GM13977 (cell line): ENCODE data around the gene PDPR.
"Not testable (repeated sequence)": the region's sequence is repeated elsewhere in the genome, so short reads cannot be mapped to it uniquely, and the experiment has no call there.

Source experiments
- DNase-seq: peaks from one replicate; pipeline ENCODE4 v3.0.0; 2012; ENCODE audit warnings: low spot score
- in situ Hi-C: fragments of 300-500 bp; cut with MboI; formaldehyde crosslinking; loops from one replicate; pipeline ENCODE4 v1.12.0; 2022; ENCODE audit warnings: low sequenced_read_pairs, low pct_unique_long_range_greater_than_20kb, mixed read lengths, inconsistent platforms; ENCODE audit not compliant: unreplicated experiment

The PDPR gene

DNA sequence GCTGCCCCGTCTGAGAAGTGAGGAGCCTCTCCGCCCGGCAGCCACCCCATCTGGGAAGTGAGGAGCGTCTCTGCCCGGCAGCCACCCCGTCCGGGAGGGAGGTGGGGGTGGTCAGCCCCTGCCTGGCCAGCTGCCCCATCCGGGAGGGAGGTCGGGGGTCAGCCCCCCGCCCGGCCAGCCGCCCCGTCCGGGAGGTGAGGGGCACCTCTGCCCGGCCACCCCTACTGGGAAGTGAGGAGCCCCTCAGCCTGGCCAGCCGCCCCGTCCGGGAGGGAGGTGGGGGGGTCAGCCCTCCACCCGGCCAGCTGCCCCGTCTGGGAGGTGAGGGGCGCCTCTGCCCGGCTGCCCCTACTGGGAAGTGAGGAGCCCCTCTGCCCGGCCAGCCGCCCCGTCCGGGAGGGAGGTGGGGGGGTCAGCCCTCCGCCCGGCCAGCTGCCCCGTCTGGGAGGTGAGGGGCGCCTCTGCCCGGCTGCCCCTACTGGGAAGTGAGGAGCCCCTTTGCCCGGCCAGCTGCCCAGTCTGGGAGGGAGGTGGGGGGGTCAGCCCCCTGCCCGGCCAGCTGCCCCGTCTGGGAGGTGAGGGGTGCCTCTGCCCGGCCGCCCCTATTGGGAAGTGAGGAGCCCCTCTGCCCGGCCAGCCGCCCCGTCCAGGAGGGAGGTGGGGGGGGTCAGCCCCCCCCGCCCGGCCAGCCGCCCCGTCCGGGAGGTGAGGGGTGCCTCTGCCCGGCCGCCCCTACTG is 90.7 kb downstream of the PDPR start:
- in situ Hi-C loops, DNase-seq: not testable (repeated sequence)

DNA sequence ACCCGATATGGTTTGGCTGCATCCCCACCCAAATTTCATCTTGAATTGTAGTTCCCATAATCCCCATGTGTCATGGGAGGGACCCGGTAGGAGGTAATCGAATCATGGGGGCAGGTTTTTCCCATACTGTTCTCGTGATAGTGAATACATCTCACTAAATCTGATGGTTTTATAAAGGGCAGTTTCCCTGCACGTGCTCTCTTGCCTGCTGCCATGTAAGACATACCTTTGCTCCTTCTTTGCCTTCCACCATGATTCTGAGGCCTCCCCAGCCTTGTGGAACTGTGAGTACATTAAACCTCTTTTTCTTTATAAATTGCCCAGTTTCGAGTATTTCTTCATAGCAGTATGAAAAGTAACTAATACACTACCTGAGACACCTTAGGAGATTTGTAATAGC is 92.2 kb downstream of the PDPR start:
- in situ Hi-C loops, DNase-seq: not testable (repeated sequence)
